Activated CD4-positive, alpha-beta T cell treated with anti-CD3 and anti-CD28 coated beads, Interleukin-2, amount 10 ng/mL, durations not matched to agents 7 days and 5 days (primary cell): ENCODE measurements around the gene ENAM. TPM values are rescaled to one million over a fixed set of nuclear protein-coding genes. Genes with fewer than 3 reads are reported as not detected.
A peak's percentile ranks its signal among the peaks of the same experiment; 100 is the strongest.
"Not testable (repeated sequence)": the region's sequence is repeated elsewhere in the genome, so short reads cannot be mapped to it uniquely, and the experiment has no call there.

Source experiments
- CTCF ChIA-PET: fragments of 350-600 bp; sonication (Branson Sonifier 250); formaldehyde crosslinking; loops from one replicate; lab custom pipeline; 2021; ENCODE audit warnings: antibody characterized with exemption; lab: Charles Lee
- POLR2A ChIA-PET: fragments of 350-600 bp; sonication (Branson Sonifier 250); formaldehyde crosslinking; loops from one replicate; lab custom pipeline; 2021; ENCODE audit warnings: antibody characterized with exemption; lab: Charles Lee
- DNase-seq: peaks from one replicate; pipeline ENCODE4 v3.0.0-alpha.2; 2020
- H3K27ac Mint-ChIP-seq: one replicate; pipeline ENCODE4 v1.8.0; 2021; ENCODE audit warnings: mild to moderate bottlenecking, moderate library complexity, mixed read lengths
- H3K27me3 Mint-ChIP-seq: one replicate; pipeline ENCODE4 v1.8.0; 2021; ENCODE audit warnings: mixed read lengths
- H3K36me3 Mint-ChIP-seq: one replicate; pipeline ENCODE4 v1.8.0; 2021; ENCODE audit warnings: low read depth, mixed read lengths
- H3K4me1 Mint-ChIP-seq: one replicate; pipeline ENCODE4 v1.8.0; 2021; ENCODE audit warnings: mixed read lengths
- H3K4me3 Mint-ChIP-seq: one replicate; pipeline ENCODE4 v1.8.0; 2021; ENCODE audit warnings: mild to moderate bottlenecking, moderate library complexity, mixed read lengths
- H3K9me3 Mint-ChIP-seq: one replicate; pipeline ENCODE4 v1.8.0; 2021; ENCODE audit warnings: mixed read lengths
- total RNA-seq, 2 experiments: library from RNA; stranded (reverse); gene quantifications; one replicate each; pipeline ENCODE4 v1.2.3, GENCODE V29; 2021

The ENAM gene
- total RNA-seq, 2 experiments from 2014 or later: 0.46 TPM; not detected in 1

GRCh38 chr4:70688795-70689231 lies 60.3 kb downstream of the ENAM start:
- no peaks in the 10 kb centered on the region for H3K9me3 Mint-ChIP-seq
- H3K36me3 Mint-ChIP-seq: peaks cover 34% of the 10 kb centered on the region
- DNase-seq: peak; percentile 14
- peaks cover 43% of the 10 kb centered on the region for H3K4me1 Mint-ChIP-seq
- H3K4me3 Mint-ChIP-seq: peak overlapping the region; percentile 94
- POLR2A ChIA-PET: interaction anchor here (0.7 to 1.0 kb wide), 2 partner anchors 16 to 46 kb away, joined by 3 to 4 read pairs; no protein-coding TSS in a partner anchor
- peak overlapping the region; percentile 91 for H3K27ac Mint-ChIP-seq
- CTCF ChIA-PET: interaction anchor here (0.7 to 1.9 kb wide), 9 partner anchors 8 to 215 kb away, joined by 3 to 12 read pairs (median 4); no protein-coding TSS in a partner anchor
- H3K27me3 Mint-ChIP-seq: no peaks in the 10 kb centered on the region

- peaks cover 36% of the 10 kb centered on the region for H3K36me3 Mint-ChIP-seq
- no peaks in the 10 kb centered on the region for H3K27me3 Mint-ChIP-seq
- no peaks in the 10 kb centered on the region for H3K9me3 Mint-ChIP-seq
- POLR2A ChIA-PET: no interaction called here
- H3K4me1 Mint-ChIP-seq: peaks cover 36% of the 10 kb centered on the region
- CTCF ChIA-PET: interaction anchor here (0.6 to 1.5 kb wide), 4 partner anchors 9 to 162 kb away, joined by 3 to 4 read pairs (median 4); no protein-coding TSS in a partner anchor
- DNase-seq: no peak
- H3K4me3 Mint-ChIP-seq: peak overlapping the region; percentile 62
- H3K27ac Mint-ChIP-seq: peak overlapping the region; percentile 9
Measured at GRCh38 chr4:70691661-70692060, 63.1 kb downstream of the ENAM start.

- POLR2A ChIA-PET, H3K27me3 Mint-ChIP-seq, DNase-seq, H3K4me3 Mint-ChIP-seq, H3K27ac Mint-ChIP-seq, H3K9me3 Mint-ChIP-seq: not testable (repeated sequence)
- CTCF ChIA-PET: interaction anchor here (1.1 to 2.0 kb wide), 2 partner anchors 9 kb away, joined by 3 to 9 read pairs; no protein-coding TSS in a partner anchor
- H3K36me3 Mint-ChIP-seq: peaks cover 24% of the 10 kb centered on the region
- peaks cover 21% of the 10 kb centered on the region for H3K4me1 Mint-ChIP-seq
Measured at GRCh38 chr4:70694633-70695032, 66.1 kb downstream of the ENAM start.

Other genes starting within 250 kb of the ENAM start
- not detected for gene SMR3B, start 245.6 kb upstream of the ENAM start, total RNA-seq
- gene OPRPN, start 230.8 kb upstream of the ENAM start, total RNA-seq: not detected
- not detected for gene MUC7, start 156.5 kb upstream of the ENAM start, total RNA-seq
- gene AMTN, start 110.2 kb upstream of the ENAM start, total RNA-seq: not detected
- gene AMBN, start 36.5 kb upstream of the ENAM start, total RNA-seq: not detected
- gene JCHAIN, start 37.8 kb downstream of the ENAM start, total RNA-seq: under 1 TPM in 1 of 2 experiments, not detected in 1; 0.23 TPM
- gene UTP3, start 59.8 kb downstream of the ENAM start, total RNA-seq: 10 to 100 TPM; 38.1 to 40.2 TPM
- gene RUFY3, start 93.2 kb downstream of the ENAM start, total RNA-seq: 10 to 100 TPM; 28.6 to 29.3 TPM
- 10 to 100 TPM; 65.2 to 76.8 TPM for gene GRSF1, start 211.1 kb downstream of the ENAM start, total RNA-seq